ENCODE measurements around the gene CLASP1. TPM values are rescaled to one million over a fixed set of nuclear protein-coding genes. Genes with fewer than 3 reads are reported as not detected.

The CLASP1 gene
- total RNA-seq, 2 experiments from 2014 or later = 33.8 to 72.4 TPM

- BruUV-seq (replicated peaks) = no TSS peak
- Histone ChIP-seq H3K4me1 (ENCODE audit: insufficient read depth, low read length, poor library complexity, severe bottlenecking) (no peaks in the 10 kb centered on the region), H3K79me2 (ENCODE audit: insufficient read depth, low read depth, low read length) (no peaks in the 10 kb centered on the region), H4K20me1 (ENCODE audit: insufficient read depth, low read length) (no peaks in the 10 kb centered on the region), H3K4me3 (ENCODE audit: low read depth, low read length, poor library complexity, severe bottlenecking) (no peak overlapping the region), H2AFZ (ENCODE audit: low read length) (no peak overlapping the region), H3K9me3 (ENCODE audit: low read length) (no peaks in the 10 kb centered on the region), H3K9me2 (ENCODE audit: insufficient read depth, low read length) (no peaks in the 10 kb centered on the region), H3K27ac (ENCODE audit: low read depth, low read length, poor library complexity, severe bottlenecking) (no peak overlapping the region), H3K4me2 (ENCODE audit: low read length) (no peak overlapping the region), H3K36me3 (ENCODE audit: insufficient read depth, low read length) (peaks cover 76% of the 10 kb centered on the region)
- CTCF ChIA-PET (ENCODE audit: unreplicated experiment) = no interaction called here
- intact Hi-C loops (cut with micrococcal nuclease; ENCODE audit: unreplicated experiment) = loop anchor here (10.0 kb wide), 1 partner anchor 274 kb away; no protein-coding TSS in a partner anchor
- DNase-seq (ENCODE audit: low spot score) = no peak
- POLR2A ChIA-PET = interaction anchor here (0.9 kb wide), 1 partner anchor 9 kb away, joined by 4 read pairs; no protein-coding TSS in a partner anchor
- TF ChIP-seq EZH2phosphoT487 (IDR thresholded peaks at IDR 0.05; ENCODE audit: borderline replicate concordance, low read depth, low read length) (no peak), CTCF (conservative IDR thresholded peaks at IDR 0.05; ENCODE audit: low read length) (no peak)
Observed at GRCh38 chr2:121359170-121359569, 290.1 kb downstream of the CLASP1 start.

- CTCF ChIA-PET (ENCODE audit: unreplicated experiment) = no interaction called here
- Histone ChIP-seq H4K20me1 (ENCODE audit: insufficient read depth, low read length) (no peaks in the 10 kb centered on the region), H3K79me2 (ENCODE audit: insufficient read depth, low read depth, low read length) (no peaks in the 10 kb centered on the region), H3K36me3 (ENCODE audit: insufficient read depth, low read length) (peaks cover 80% of the 10 kb centered on the region), H3K9me3 (ENCODE audit: low read length) (no peaks in the 10 kb centered on the region), H3K9me2 (ENCODE audit: insufficient read depth, low read length) (no peaks in the 10 kb centered on the region), H2AFZ (ENCODE audit: low read length) (no peak overlapping the region), H3K27ac (ENCODE audit: low read depth, low read length, poor library complexity, severe bottlenecking) (no peak overlapping the region), H3K4me2 (ENCODE audit: low read length) (no peak overlapping the region), H3K4me1 (ENCODE audit: insufficient read depth, low read length, poor library complexity, severe bottlenecking) (no peaks in the 10 kb centered on the region), H3K4me3 (ENCODE audit: low read depth, low read length, poor library complexity, severe bottlenecking) (no peak overlapping the region)
- intact Hi-C loops (cut with micrococcal nuclease; ENCODE audit: unreplicated experiment) = loop anchor here (10.0 kb wide), 1 partner anchor 273 kb away; no protein-coding TSS in a partner anchor
- TF ChIP-seq CTCF (conservative IDR thresholded peaks at IDR 0.05; ENCODE audit: low read length) (no peak), EZH2phosphoT487 (IDR thresholded peaks at IDR 0.05; ENCODE audit: borderline replicate concordance, low read depth, low read length) (no peak)
- DNase-seq (ENCODE audit: low spot score) = no peak
- BruUV-seq (replicated peaks) = no TSS peak
- POLR2A ChIA-PET = no interaction called here
Observed at GRCh38 chr2:121358291-121358690, 291.0 kb downstream of the CLASP1 start.

GRCh38 chr2:121356058-121356640 is 293.1 kb downstream of the CLASP1 start:
- no peaks in the 10 kb centered on the region for H3K4me1 ChIP-seq (ENCODE audit: insufficient read depth, low read length, poor library complexity, severe bottlenecking)
- TF ChIP-seq CTCF (conservative IDR thresholded peaks at IDR 0.05; ENCODE audit: low read length) (peak; percentile 86), EZH2phosphoT487 (IDR thresholded peaks at IDR 0.05; ENCODE audit: borderline replicate concordance, low read depth, low read length) (no peak)
- H3K9me2 ChIP-seq (ENCODE audit: insufficient read depth, low read length) = no peaks in the 10 kb centered on the region
- no peak overlapping the region for H3K4me2 ChIP-seq (ENCODE audit: low read length)
- intact Hi-C loops (cut with micrococcal nuclease; ENCODE audit: unreplicated experiment) = loop anchor here (10.0 kb wide), 1 partner anchor 271 kb away; no protein-coding TSS in a partner anchor
- no peak overlapping the region for H2AFZ ChIP-seq (ENCODE audit: low read length)
- no peaks in the 10 kb centered on the region for H3K79me2 ChIP-seq (ENCODE audit: insufficient read depth, low read depth, low read length)
- H3K36me3 ChIP-seq (ENCODE audit: insufficient read depth, low read length) = peaks cover 78% of the 10 kb centered on the region
- DNase-seq (ENCODE audit: low spot score) = peak; percentile 56
- ChIA-PET CTCF (ENCODE audit: unreplicated experiment) (interaction anchor here (0.5 to 0.6 kb wide), 2 partner anchors 55 to 380 kb away, joined by 5 to 7 read pairs; partner anchors contain the start of gene NIFK), POLR2A (interaction anchor here (0.7 to 1.5 kb wide), 3 partner anchors 9 to 1077 kb away, joined by 3 to 4 read pairs (median 3); no protein-coding TSS in a partner anchor)
- no peaks in the 10 kb centered on the region for H4K20me1 ChIP-seq (ENCODE audit: insufficient read depth, low read length)
- BruUV-seq (replicated peaks) = no TSS peak
- H3K27ac ChIP-seq (ENCODE audit: low read depth, low read length, poor library complexity, severe bottlenecking) = no peak overlapping the region
- H3K4me3 ChIP-seq (ENCODE audit: low read depth, low read length, poor library complexity, severe bottlenecking) = no peak overlapping the region
- H3K9me3 ChIP-seq (ENCODE audit: low read length) = no peaks in the 10 kb centered on the region
